Kidney epithelial cell (primary cell): Measurements from ENCODE around the gene BUD23. TPM values are rescaled to one million over a fixed set of nuclear protein-coding genes. Genes with fewer than 3 reads are reported as not detected.
"Not testable (repeated sequence)": the region's sequence is repeated elsewhere in the genome, so short reads cannot be mapped to it uniquely, and the experiment has no call there.

ENCODE experiments used
- DNase-seq: peaks from one replicate; pipeline ENCODE4 v3.0.0-alpha.2; 2010; ENCODE audit warnings: low read depth
- H3K27me3 ChIP-seq: 2 replicates; pipeline ENCODE4 v1.6.0; 2011; ENCODE audit warnings: low read length; ENCODE audit not compliant: control insufficient read depth, insufficient read depth
- H3K36me3 ChIP-seq: 2 replicates; pipeline ENCODE4 v1.5.1; 2011; ENCODE audit warnings: low read length; ENCODE audit not compliant: control insufficient read depth, insufficient read depth
- H3K4me3 ChIP-seq: 2 replicates; pipeline ENCODE4 v1.5.1; 2011; ENCODE audit warnings: low read depth, mild to moderate bottlenecking, control low read depth, low read length
- CTCF ChIP-seq: IDR thresholded peaks from 2 replicates; pipeline ENCODE4 v1.5.1; 2011; ENCODE audit warnings: mild to moderate bottlenecking, moderate library complexity, low read length, control low read depth, inconsistent platforms; ENCODE audit not compliant: insufficient read depth, poor library complexity, severe bottlenecking
- total RNA-seq: library from RNA; depleted of rRNA; stranded (reverse); fragments of >200 nt; gene quantifications from 2 replicates; pipeline ENCODE4 v1.2.3, GENCODE V29; 2015

BUD23 gene
- total RNA-seq, 1 donor from 2014 or later: 69.1 TPM

- Histone ChIP-seq H3K36me3 (no peaks in the 10 kb centered on the region), H3K27me3 (peaks cover 57% of the 10 kb centered on the region), H3K4me3 (no peak overlapping the region)
- no peak for TF ChIP-seq CTCF
- no peak for DNase-seq
Measured at GRCh38 chr7:73649576-73649975, 33.8 kb upstream of the BUD23 start.

- no peaks in the 10 kb centered on the region for H3K36me3 ChIP-seq
- no peak overlapping the region for H3K4me3 ChIP-seq
- DNase-seq: no peak
- TF ChIP-seq CTCF: no peak
- H3K27me3 ChIP-seq: peaks cover 50% of the 10 kb centered on the region
Measured at GRCh38 chr7:73650524-73650923, 32.9 kb upstream of the BUD23 start.

- DNase-seq: no peak
- Histone ChIP-seq H3K36me3 (no peaks in the 10 kb centered on the region), H3K4me3 (no peak overlapping the region), H3K27me3 (peaks cover 30% of the 10 kb centered on the region)
- no peak for TF ChIP-seq CTCF
Measured at GRCh38 chr7:73652541-73652949, 30.9 kb upstream of the BUD23 start.

- not testable (repeated sequence) for H3K27me3 ChIP-seq, DNase-seq, H3K36me3 ChIP-seq, H3K4me3 ChIP-seq
Measured at GRCh38 chr7:73655309-73655708, 28.1 kb upstream of the BUD23 start.

GRCh38 chr7:73659983-73660382 lies 23.4 kb upstream of the BUD23 start:
- no peak for DNase-seq
- Histone ChIP-seq H3K36me3 (no peaks in the 10 kb centered on the region), H3K4me3 (no peak overlapping the region), H3K27me3 (no peaks in the 10 kb centered on the region)
- no peak for TF ChIP-seq CTCF

GRCh38 chr7:73660594-73660993 lies 22.8 kb upstream of the BUD23 start:
- not testable (repeated sequence) for H3K36me3 ChIP-seq, DNase-seq, H3K4me3 ChIP-seq, H3K27me3 ChIP-seq

- no peak for DNase-seq
- Histone ChIP-seq H3K36me3 (no peaks in the 10 kb centered on the region), H3K4me3 (no peak overlapping the region), H3K27me3 (no peaks in the 10 kb centered on the region)
- TF ChIP-seq CTCF: no peak
Measured at GRCh38 chr7:73663033-73663432, 20.4 kb upstream of the BUD23 start.
